HepG2 (cell line): ENCODE measurements around the gene HSPA1A. TPM values are rescaled to one million over a fixed set of nuclear protein-coding genes. Genes with fewer than 3 reads are reported as not detected.

ENCODE experiments used
- MTA1 ChIP-seq: sonication (generic); formaldehyde crosslinking; IDR thresholded peaks from 2 replicates; pipeline ENCODE4 v1.4.0; 2020; ENCODE audit warnings: missing genetic modification reagents, mild to moderate bottlenecking, borderline replicate concordance
- PCBP1 ChIP-seq: fragments of 200-400 bp; formaldehyde crosslinking; IDR thresholded peaks from 2 replicates; pipeline ENCODE4 v1.6.1; 2017; ENCODE audit warnings: mild to moderate bottlenecking, low read depth, low read length, borderline replicate concordance
- RFX5 ChIP-seq: IDR thresholded peaks from 2 replicates; pipeline ENCODE4 v1.6.1; 2011; ENCODE audit warnings: low read depth, low read length, improper control_type of control experiment
- TMF1 ChIP-seq: sonication (generic); formaldehyde crosslinking; IDR thresholded peaks from 2 replicates; pipeline ENCODE4 v1.8.1; 2022; ENCODE audit warnings: low read depth, missing genetic modification reagents
- ZNF432 ChIP-seq: sonication (generic); formaldehyde crosslinking; IDR thresholded peaks from 2 replicates; pipeline ENCODE4 v1.5.0; 2020; ENCODE audit warnings: missing genetic modification reagents, mild to moderate bottlenecking, borderline replicate concordance
- ZNF556 ChIP-seq: sonication (generic); formaldehyde crosslinking; IDR thresholded peaks from 2 replicates; pipeline ENCODE4 v1.4.0; 2020; ENCODE audit warnings: mild to moderate bottlenecking, missing genetic modification reagents, borderline replicate concordance
- ZNF570 ChIP-seq: sonication (generic); formaldehyde crosslinking; IDR thresholded peaks from 2 replicates; pipeline ENCODE4 v1.4.0; 2020; ENCODE audit warnings: mild to moderate bottlenecking, missing genetic modification reagents, borderline replicate concordance
- ZNF781 ChIP-seq: sonication (generic); formaldehyde crosslinking; IDR thresholded peaks from 2 replicates; pipeline ENCODE4 v1.5.1; 2020; ENCODE audit warnings: borderline replicate concordance, mild to moderate bottlenecking, missing genetic modification reagents; ENCODE audit errors: not compliant biosample characterization
- ZNF879 ChIP-seq: sonication (generic); formaldehyde crosslinking; IDR thresholded peaks from 2 replicates; pipeline ENCODE4 v1.8.1; 2023; ENCODE audit warnings: missing genetic modification reagents
- polyA plus RNA-seq, 8 experiments: library from polyadenylated mRNA; depleted of rRNA in 3 of 8; stranded (reverse) in 7 of 8; unstranded in 1 of 8; fragments of >200 nt; fragmentation: Illumina TruSeq in 4 of 8; extraction: Trizol in 4 of 8; gene quantifications; 2 replicates each; pipeline versions ENCODE4 v1.2.1 to v1.2.3, GENCODE V29; 2011 to 2016; ENCODE audit warnings: low read depth in 4 of 8, missing spikeins in 1 of 8, mixed read lengths in 1 of 8; ENCODE audit not compliant: insufficient read depth in 1 of 8
- total RNA-seq, 5 experiments: library from RNA; depleted of rRNA; stranded (reverse); fragments of >200 nt; fragmentation: Illumina TruSeq; extraction: Trizol; gene quantifications; 2 replicates each; pipeline ENCODE4 v1.2.3, GENCODE V29; 2016; ENCODE audit warnings: low read depth in 1 of 5
- TF ChIP-seq, protein P1 (sequence below): sonication (generic); formaldehyde crosslinking; IDR thresholded peaks from 2 replicates; pipeline ENCODE4 v1.8.0; 2023; ENCODE audit warnings: mild to moderate bottlenecking, missing genetic modification reagents
- TF ChIP-seq, protein P2 (sequence below): sonication (generic); formaldehyde crosslinking; IDR thresholded peaks from 2 replicates; pipeline ENCODE4 v1.5.1; 2020; ENCODE audit warnings: mild to moderate bottlenecking, missing genetic modification reagents, borderline replicate concordance
- TF ChIP-seq, protein P3 (sequence below): sonication (generic); formaldehyde crosslinking; IDR thresholded peaks from 2 replicates; pipeline ENCODE4 v1.5.0; 2020; ENCODE audit warnings: missing genetic modification reagents
- TF ChIP-seq, protein P4 (sequence below): IDR thresholded peaks from 2 replicates; pipeline ENCODE4 v1.6.1; 2018; ENCODE audit warnings: missing genetic modification reagents, mild to moderate bottlenecking, missing compliant biosample characterization
- TF ChIP-seq, protein P5 (sequence below): sonication (generic); formaldehyde crosslinking; IDR thresholded peaks from 2 replicates; pipeline ENCODE4 v1.4.0; 2020; ENCODE audit warnings: missing genetic modification reagents

The HSPA1A gene
- total and polyA plus RNA-seq, 2 of the 13 experiments (the other 11 are each of a cell fraction or from before 2014, with no cell fraction given) = 44.5 to 85.0 TPM

DNA sequence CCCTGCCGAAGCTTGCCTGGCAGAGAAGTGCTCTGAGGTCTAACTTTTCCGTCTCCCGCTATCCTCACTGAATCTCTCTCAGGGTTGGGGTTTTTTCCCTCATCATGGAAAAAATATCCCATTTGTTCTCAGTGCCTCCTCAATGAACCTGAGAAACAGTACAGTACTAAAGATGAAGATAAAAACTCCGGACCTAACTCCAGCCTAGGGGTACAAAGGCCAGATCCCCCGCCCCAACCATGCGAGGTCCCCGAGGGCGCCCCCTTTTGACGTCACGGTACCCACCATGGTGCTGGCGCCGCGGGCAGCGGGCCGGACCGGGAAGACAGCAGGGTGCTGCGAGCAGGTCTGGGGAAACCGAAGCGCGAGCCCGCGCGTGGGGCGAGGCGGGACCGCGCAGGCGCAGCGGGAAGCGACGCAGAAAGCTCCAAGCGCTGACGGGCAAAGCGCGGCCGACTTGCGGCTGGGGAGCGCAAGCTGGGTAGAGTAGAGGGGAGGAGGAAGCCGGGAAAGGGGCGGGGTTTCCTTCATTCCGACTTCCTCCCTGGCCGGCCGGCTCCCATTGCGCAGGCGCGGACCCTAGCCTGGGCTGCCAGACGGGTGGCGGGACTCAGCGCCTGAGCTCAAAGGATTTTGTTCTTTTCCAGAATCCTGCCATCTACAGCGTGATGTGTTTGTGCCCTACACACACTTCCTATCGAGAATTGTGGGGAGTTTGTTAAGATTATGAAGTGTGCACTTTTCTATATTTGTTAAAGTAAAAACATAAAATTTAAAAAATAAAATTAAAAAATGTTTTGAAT lies 8.7 kb upstream of the HSPA1A start, which contains the start of gene LSM2 (continued):
- TF ChIP-seq ZNF556 (CRISPR knock-in tag) (peak; percentile 93), MTA1 (CRISPR knock-in tag) (peak; percentile 97), RFX5 (0 out of 2 replicates have a peak, but pooled peaks have one; percentile 6), ZNF879 (no peak; the same call in 1 of the 2 replicates), ZNF781 (CRISPR knock-in tag) (peak; percentile 78), PCBP1 (no peak), TMF1 (CRISPR knock-in tag) (peak; percentile 84; the same call in 1 of the 2 replicates), ZNF570 (CRISPR knock-in tag) (no peak), ZNF432 (CRISPR knock-in tag) (no peak)
- TF ChIP-seq, protein P1, sequence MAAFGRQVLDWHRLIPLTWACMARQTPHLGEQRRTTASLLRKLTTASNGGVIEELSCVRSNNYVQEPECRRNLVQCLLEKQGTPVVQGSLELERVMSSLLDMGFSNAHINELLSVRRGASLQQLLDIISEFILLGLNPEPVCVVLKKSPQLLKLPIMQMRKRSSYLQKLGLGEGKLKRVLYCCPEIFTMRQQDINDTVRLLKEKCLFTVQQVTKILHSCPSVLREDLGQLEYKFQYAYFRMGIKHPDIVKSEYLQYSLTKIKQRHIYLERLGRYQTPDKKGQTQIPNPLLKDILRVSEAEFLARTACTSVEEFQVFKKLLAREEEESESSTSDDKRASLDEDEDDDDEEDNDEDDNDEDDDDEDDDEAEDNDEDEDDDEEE (CRISPR knock-in tag) = peak; percentile 66
- TF ChIP-seq, protein P2, sequence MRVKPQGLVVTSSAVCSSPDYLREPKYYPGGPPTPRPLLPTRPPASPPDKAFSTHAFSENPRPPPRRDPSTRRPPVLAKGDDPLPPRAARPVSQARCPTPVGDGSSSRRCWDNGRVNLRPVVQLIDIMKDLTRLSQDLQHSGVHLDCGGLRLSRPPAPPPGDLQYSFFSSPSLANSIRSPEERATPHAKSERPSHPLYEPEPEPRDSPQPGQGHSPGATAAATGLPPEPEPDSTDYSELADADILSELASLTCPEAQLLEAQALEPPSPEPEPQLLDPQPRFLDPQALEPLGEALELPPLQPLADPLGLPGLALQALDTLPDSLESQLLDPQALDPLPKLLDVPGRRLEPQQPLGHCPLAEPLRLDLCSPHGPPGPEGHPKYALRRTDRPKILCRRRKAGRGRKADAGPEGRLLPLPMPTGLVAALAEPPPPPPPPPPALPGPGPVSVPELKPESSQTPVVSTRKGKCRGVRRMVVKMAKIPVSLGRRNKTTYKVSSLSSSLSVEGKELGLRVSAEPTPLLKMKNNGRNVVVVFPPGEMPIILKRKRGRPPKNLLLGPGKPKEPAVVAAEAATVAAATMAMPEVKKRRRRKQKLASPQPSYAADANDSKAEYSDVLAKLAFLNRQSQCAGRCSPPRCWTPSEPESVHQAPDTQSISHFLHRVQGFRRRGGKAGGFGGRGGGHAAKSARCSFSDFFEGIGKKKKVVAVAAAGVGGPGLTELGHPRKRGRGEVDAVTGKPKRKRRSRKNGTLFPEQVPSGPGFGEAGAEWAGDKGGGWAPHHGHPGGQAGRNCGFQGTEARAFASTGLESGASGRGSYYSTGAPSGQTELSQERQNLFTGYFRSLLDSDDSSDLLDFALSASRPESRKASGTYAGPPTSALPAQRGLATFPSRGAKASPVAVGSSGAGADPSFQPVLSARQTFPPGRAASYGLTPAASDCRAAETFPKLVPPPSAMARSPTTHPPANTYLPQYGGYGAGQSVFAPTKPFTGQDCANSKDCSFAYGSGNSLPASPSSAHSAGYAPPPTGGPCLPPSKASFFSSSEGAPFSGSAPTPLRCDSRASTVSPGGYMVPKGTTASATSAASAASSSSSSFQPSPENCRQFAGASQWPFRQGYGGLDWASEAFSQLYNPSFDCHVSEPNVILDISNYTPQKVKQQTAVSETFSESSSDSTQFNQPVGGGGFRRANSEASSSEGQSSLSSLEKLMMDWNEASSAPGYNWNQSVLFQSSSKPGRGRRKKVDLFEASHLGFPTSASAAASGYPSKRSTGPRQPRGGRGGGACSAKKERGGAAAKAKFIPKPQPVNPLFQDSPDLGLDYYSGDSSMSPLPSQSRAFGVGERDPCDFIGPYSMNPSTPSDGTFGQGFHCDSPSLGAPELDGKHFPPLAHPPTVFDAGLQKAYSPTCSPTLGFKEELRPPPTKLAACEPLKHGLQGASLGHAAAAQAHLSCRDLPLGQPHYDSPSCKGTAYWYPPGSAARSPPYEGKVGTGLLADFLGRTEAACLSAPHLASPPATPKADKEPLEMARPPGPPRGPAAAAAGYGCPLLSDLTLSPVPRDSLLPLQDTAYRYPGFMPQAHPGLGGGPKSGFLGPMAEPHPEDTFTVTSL (CRISPR knock-in tag) = peak; percentile 67
- TF ChIP-seq, protein P3, sequence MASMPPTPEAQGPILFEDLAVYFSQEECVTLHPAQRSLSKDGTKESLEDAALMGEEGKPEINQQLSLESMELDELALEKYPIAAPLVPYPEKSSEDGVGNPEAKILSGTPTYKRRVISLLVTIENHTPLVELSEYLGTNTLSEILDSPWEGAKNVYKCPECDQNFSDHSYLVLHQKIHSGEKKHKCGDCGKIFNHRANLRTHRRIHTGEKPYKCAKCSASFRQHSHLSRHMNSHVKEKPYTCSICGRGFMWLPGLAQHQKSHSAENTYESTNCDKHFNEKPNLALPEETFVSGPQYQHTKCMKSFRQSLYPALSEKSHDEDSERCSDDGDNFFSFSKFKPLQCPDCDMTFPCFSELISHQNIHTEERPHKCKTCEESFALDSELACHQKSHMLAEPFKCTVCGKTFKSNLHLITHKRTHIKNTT (CRISPR knock-in tag) = no peak
- TF ChIP-seq, protein P4, sequence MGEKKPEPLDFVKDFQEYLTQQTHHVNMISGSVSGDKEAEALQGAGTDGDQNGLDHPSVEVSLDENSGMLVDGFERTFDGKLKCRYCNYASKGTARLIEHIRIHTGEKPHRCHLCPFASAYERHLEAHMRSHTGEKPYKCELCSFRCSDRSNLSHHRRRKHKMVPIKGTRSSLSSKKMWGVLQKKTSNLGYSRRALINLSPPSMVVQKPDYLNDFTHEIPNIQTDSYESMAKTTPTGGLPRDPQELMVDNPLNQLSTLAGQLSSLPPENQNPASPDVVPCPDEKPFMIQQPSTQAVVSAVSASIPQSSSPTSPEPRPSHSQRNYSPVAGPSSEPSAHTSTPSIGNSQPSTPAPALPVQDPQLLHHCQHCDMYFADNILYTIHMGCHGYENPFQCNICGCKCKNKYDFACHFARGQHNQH (CRISPR knock-in tag) = peak; percentile 93
- TF ChIP-seq, protein P5, sequence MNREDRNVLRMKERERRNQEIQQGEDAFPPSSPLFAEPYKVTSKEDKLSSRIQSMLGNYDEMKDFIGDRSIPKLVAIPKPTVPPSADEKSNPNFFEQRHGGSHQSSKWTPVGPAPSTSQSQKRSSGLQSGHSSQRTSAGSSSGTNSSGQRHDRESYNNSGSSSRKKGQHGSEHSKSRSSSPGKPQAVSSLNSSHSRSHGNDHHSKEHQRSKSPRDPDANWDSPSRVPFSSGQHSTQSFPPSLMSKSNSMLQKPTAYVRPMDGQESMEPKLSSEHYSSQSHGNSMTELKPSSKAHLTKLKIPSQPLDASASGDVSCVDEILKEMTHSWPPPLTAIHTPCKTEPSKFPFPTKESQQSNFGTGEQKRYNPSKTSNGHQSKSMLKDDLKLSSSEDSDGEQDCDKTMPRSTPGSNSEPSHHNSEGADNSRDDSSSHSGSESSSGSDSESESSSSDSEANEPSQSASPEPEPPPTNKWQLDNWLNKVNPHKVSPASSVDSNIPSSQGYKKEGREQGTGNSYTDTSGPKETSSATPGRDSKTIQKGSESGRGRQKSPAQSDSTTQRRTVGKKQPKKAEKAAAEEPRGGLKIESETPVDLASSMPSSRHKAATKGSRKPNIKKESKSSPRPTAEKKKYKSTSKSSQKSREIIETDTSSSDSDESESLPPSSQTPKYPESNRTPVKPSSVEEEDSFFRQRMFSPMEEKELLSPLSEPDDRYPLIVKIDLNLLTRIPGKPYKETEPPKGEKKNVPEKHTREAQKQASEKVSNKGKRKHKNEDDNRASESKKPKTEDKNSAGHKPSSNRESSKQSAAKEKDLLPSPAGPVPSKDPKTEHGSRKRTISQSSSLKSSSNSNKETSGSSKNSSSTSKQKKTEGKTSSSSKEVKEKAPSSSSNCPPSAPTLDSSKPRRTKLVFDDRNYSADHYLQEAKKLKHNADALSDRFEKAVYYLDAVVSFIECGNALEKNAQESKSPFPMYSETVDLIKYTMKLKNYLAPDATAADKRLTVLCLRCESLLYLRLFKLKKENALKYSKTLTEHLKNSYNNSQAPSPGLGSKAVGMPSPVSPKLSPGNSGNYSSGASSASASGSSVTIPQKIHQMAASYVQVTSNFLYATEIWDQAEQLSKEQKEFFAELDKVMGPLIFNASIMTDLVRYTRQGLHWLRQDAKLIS (CRISPR knock-in tag) = no peak; the same call in 1 of the 2 replicates
